ENCODE measurements around the gene GALNT16. TPM values are rescaled to one million over a fixed set of nuclear protein-coding genes. Genes with fewer than 3 reads are reported as not detected.
"Not testable (repeated sequence)": the region's sequence is repeated elsewhere in the genome, so short reads cannot be mapped to it uniquely, and the experiment has no call there.

GALNT16 gene
- total RNA-seq (2014; rRNA removed; shearing (Covaris generic); ENCODE audit: low replicate concordance), result not detected in 2 replicates

DNA sequence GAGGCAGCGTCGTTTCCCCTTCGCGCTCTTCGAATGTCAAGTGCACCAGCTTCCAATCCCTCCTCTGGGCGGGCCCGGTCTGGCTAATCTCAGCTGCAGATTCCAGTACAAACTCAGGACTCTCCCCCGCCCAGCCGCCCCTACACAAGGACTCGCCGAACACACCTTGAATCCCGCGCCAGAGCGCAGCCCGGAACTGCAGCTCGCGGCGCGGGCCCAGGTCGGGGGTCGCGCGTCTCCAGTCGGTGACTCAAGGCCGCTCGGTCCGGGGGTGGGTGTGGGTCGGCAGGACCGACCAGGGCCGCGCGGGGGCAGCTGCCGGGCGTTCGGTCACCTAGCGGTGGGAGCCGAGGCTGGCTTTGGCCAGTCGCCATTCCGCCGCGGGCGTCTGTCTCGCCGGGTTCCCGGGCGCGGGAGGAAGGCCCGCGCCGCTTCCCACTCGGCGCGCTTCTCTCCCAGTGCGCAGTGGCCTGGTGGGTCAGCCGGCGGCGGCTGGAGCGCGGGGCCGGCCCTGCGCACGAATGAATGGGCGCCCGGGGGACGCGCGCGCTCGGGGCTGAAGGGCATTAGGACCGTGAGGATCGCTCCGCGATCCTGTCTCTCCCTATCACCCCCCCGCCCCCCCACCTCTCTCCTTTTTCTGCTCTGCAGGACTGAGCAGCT is at the start of gene GALNT16:
TSS of gene GALNT16 (plus strand) at position 632 of the 663 bp plus-strand sequence. CDS start 133 bp downstream, outside the sequence.
- peak; percentile 8 for DNase-seq (ENCODE audit: low read depth)
- in situ Hi-C loops (cut with HindIII; ENCODE audit: low pct_unique_long_range_greater_than_20kb, low sequenced_read_pairs), result no loop called here

DNA sequence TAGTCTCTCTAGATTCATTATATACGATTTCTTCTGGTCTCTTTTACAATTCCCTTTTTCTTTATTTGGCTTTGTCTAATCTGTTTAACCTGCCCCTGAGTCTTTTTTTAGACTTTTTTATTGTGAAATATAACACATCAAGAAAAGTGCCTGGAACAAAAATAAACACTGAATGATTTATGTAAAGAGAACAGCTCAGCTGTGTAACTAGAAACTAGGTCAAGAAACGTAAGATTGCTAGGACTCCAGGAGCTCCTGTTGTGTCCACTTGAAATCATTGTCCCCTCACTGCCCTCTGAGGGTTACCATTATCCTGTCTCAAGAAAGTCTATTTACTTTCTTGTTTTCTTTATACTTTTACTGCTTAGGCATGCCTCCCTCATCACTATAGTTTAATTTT is 45.6 kb upstream of the GALNT16 start:
- in situ Hi-C loops (cut with HindIII; ENCODE audit: low pct_unique_long_range_greater_than_20kb, low sequenced_read_pairs), result no loop called here
- no peak for DNase-seq (ENCODE audit: low read depth)

DNA sequence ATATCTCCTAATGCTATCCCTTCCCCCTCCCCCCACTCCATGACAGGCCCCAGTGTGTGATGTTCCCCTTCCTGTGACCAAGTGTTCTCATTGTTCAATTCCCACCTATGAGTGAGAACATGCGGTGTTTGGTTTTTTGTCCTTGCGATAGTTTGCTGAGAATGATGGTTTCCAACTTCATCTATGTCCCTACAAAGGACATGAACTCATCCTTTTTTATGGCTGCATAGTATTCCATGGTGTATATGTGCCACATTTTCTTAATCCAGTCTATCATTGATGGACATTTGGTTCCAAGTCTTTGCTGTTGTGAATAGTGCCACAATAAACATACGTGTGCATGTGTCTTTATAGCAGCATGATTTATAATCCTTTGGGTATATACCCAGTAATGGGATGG is 42.3 kb upstream of the GALNT16 start:
- in situ Hi-C loops (cut with HindIII; ENCODE audit: low pct_unique_long_range_greater_than_20kb, low sequenced_read_pairs); DNase-seq (ENCODE audit: low read depth): not testable (repeated sequence)

DNA sequence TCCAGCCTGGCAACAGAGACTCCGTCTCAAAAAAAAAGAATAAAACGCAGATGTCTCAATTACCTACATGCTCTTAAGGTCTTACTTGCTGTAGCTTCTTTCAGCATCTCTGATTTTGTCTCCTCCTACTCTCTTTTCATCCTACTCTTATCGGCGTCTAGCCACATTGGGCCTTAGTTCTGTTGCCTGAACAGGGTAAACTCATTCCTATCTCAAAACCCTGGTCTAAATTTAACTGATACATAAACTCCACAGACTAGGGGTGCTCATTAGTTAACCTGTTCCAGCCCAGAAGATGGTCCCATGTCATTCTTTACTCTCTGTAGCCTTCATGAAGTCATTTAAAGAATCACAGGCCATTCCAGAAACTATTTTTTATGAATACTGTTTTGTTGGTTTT is 35.0 kb upstream of the GALNT16 start:
- no peak for DNase-seq (ENCODE audit: low read depth)
- in situ Hi-C loops (cut with HindIII; ENCODE audit: low pct_unique_long_range_greater_than_20kb, low sequenced_read_pairs), result no loop called here

DNA sequence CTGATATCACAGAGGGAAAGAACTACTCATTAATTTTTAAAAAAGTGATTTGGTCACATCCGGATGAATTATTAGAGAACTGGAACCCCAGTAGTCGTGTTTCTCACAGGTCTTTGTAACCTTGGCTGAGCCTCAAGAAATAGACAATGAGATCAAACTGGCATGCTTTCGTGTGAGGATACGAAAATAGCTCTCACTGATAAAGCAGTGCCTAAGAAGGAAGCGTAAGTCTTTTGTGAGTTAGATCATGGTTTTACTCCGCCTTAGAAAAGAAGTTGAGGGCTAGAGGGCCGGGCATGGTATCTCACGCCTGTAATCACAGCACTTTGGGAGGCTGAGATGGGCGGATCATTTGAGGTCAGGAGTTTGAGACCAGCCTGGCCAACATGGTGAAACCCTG is 33.8 kb upstream of the GALNT16 start:
- in situ Hi-C loops (cut with HindIII; ENCODE audit: low pct_unique_long_range_greater_than_20kb, low sequenced_read_pairs), result no loop called here

DNA sequence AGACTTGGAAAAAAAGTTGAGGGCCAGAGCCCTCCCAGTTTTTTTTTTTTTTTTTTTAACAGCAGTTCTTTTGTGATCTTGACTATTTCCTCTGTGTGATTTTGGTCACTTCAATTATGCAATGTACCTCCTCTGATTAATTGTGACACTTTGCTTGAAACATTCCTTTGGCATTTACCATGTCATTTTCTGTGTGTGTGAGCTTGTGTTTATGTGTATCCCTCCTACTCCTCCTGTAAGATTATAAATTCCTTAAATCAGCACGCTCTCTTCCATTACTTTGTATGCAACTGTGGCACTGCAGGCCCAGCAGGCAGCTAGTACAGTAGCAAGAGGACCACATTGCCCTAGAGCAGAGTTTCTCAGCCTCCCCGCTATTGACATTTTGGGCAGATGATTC is 33.2 kb upstream of the GALNT16 start:
- in situ Hi-C loops (cut with HindIII; ENCODE audit: low pct_unique_long_range_greater_than_20kb, low sequenced_read_pairs), result no loop called here
- no peak for DNase-seq (ENCODE audit: low read depth)

More for the DNA sequence above, 33.8 kb upstream of the GALNT16 start:
- DNase-seq (ENCODE audit: low read depth), result no peak

DNA sequence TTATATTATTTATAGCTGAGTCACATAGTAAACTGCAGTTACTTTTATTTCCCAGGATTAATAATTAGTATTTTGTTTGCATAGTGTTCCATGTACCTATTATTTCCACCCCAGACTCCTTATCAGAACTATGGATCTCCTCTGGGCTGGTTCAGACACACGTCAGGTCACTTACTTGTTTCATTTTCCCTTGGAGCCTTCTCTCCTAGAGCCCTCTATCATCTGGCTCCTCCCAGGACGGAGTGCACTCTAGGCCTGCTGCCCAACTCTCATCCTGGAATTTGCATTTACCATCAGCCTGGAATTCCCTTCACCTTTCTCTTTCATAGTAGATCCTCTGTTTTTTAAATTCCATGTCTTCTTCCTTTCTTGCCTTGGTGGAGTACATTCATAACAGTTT is 28.5 kb upstream of the GALNT16 start:
- in situ Hi-C loops (cut with HindIII; ENCODE audit: low pct_unique_long_range_greater_than_20kb, low sequenced_read_pairs), result no loop called here
- no peak for DNase-seq (ENCODE audit: low read depth)

DNA sequence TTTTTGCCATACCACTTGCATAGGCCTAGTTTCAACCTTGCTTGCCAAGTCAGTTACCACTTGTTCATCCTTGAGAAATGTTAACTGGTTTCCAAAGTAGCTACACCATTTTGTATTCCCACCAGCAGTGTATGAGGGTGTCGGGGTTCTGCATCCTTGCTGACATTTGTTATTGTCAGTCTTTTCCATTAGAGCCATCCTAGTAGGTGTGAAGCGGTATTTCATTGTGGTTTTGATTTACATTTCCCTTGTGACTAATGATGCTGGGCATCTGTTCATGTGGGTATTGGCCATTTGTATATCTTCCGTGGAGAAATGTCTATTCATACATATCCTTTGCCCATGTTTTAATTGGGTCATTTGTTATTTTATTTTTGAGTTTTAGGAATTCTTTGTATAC is 27.6 kb upstream of the GALNT16 start:
- in situ Hi-C loops (cut with HindIII; ENCODE audit: low pct_unique_long_range_greater_than_20kb, low sequenced_read_pairs), result no loop called here
- DNase-seq (ENCODE audit: low read depth), result no peak

DNA sequence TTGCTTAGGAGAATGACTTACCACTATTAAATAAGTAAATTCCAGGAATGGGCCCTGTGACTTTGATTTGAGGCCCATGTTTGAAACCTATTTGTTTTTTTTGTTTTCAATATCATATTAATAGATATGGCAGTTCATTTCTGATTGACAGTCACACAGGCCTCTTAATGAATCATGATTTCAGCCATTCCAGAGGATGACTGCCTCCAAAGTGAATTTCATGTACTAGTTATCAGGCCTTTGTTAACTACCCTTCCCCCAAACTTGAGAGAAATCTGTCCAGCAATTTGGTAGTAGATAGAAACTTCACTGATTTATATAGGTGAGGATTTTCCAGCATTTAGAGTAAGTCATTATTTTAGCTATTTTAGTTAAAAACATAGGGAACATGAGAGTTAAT is 25.9 kb upstream of the GALNT16 start:
- in situ Hi-C loops (cut with HindIII; ENCODE audit: low pct_unique_long_range_greater_than_20kb, low sequenced_read_pairs), result no loop called here
- DNase-seq (ENCODE audit: low read depth), result no peak

DNA sequence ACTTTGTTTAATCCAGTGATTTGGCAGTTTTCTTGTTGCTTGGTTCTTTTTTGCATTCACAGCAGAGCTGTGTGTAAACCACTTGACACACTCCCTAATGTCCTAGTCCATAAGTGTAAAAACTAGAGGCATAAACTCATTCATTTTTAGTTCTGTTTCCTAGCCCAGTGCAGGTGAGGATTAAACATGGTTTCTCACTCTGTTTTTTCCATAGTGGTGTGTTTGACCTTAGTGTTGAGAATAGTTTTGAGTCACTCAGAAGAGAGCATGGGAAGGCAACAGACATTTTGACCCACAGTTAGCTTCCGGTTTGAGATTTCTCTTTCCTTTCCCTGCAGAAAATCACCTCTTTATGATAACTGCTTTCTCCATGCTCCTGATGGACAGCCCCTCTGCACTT is 24.2 kb upstream of the GALNT16 start:
- in situ Hi-C loops (cut with HindIII; ENCODE audit: low pct_unique_long_range_greater_than_20kb, low sequenced_read_pairs), result no loop called here
- no peak for DNase-seq (ENCODE audit: low read depth)

DNA sequence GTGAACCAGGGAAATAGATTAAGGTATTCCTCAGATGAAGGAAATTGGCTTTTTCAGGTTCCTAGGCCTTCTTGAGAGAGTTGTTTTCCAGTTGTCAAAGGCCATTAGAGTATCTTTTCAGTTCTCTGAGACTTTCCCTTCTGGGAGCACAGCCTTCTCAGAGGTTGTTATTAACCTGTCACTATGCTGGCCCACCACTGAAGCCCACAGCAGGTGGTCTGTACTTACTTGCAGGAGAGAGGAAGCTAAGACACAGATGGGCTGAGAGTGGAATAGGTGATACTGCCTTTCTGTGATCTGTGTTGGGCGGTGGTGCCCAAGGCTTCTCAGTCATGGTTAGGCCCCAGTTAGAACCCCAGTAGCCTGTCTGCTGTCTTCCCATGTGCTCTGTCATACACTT is 22.8 kb upstream of the GALNT16 start:
- no peak for DNase-seq (ENCODE audit: low read depth)
- in situ Hi-C loops (cut with HindIII; ENCODE audit: low pct_unique_long_range_greater_than_20kb, low sequenced_read_pairs), result no loop called here

DNA sequence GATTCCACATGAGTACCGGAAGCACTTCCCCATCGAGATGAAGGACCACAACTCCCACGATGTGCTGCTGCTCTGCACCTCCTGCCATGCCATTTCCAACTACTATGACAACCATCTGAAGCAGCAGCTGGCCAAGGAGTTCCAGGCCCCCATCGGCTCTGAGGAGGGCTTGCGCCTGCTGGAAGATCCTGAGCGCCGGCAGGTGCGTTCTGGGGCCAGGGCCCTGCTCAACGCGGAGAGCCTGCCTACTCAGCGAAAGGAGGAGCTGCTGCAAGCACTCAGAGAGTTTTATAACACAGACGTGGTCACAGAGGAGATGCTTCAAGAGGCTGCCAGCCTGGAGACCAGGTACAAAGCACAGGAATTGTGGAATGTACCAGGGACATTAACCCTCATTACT is 22.4 kb upstream of the GALNT16 start:
- in situ Hi-C loops (cut with HindIII; ENCODE audit: low pct_unique_long_range_greater_than_20kb, low sequenced_read_pairs), result no loop called here
- DNase-seq (ENCODE audit: low read depth), result no peak

DNA sequence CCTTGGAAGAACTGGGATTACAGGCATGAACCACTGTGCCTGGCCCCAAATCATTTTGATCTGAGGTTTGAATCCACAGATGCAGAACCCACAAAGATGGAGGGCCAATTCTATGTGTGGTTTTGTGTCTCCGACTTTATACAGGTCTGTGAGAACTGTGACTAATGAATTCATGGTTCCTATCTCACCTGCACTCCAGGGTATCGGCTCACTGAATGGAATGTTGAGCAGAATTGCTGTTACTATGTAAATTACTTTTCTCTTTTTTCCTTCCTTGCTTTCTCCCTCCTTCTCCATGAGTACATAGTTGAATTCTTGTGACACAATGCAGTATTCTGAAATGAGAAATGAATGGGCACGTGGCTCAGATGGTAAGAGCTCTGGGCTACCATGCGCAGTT is 21.1 kb upstream of the GALNT16 start:
- in situ Hi-C loops (cut with HindIII; ENCODE audit: low pct_unique_long_range_greater_than_20kb, low sequenced_read_pairs), result no loop called here
- no peak for DNase-seq (ENCODE audit: low read depth)

DNA sequence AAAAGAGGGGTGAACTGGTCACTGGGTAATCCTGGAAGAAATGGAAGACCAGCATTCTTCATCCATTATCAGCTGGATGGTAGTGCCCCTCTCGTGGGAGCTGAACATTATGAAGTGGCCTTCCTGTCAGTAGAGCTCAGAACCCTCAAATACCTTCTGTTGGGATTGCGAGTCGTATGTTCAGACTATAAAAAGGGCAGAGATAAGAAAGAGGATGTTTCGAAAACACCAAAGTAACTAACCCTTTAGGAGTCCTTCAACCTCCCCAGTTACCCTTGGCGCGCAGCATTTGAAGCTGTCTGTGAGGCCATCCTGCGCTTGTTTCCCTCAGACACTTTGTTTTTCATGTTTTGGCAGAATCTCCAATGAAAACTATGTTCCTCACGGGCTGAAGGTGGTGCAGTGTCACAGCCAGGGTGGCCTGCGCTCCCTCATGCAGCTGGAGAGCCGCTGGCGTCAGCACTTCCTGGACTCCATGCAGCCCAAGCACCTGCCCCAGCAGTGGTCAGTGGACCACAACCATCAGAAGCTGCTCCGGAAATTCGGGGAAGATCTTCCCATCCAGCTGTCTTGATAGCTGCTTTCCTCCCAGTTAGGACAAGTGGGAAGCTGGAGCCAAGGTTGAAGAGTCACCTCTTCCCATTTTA is 19.3 kb upstream of the GALNT16 start:
- in situ Hi-C loops (cut with HindIII; ENCODE audit: low pct_unique_long_range_greater_than_20kb, low sequenced_read_pairs), result no loop called here
- DNase-seq (ENCODE audit: low read depth), result no peak

DNA sequence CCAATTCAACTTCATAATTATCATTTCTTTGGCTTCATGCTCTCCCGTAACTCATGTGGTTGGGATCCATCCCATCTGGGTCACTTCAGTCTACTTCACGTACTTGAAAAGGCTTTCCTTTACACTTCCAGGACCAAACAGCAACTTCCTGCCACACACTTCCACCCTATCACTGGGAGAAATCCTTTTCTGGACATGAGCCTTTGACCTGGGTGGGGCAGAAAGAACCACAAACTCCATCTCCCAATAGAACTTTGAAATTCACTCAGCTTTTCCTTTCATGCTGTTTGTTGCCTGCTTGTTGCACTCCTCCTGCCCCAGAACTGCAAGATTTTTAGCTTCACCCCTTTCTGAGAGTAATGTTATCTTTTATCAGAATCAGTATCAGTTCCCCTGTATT is 18.4 kb upstream of the GALNT16 start:
- no peak for DNase-seq (ENCODE audit: low read depth)
- in situ Hi-C loops (cut with HindIII; ENCODE audit: low pct_unique_long_range_greater_than_20kb, low sequenced_read_pairs), result no loop called here

DNA sequence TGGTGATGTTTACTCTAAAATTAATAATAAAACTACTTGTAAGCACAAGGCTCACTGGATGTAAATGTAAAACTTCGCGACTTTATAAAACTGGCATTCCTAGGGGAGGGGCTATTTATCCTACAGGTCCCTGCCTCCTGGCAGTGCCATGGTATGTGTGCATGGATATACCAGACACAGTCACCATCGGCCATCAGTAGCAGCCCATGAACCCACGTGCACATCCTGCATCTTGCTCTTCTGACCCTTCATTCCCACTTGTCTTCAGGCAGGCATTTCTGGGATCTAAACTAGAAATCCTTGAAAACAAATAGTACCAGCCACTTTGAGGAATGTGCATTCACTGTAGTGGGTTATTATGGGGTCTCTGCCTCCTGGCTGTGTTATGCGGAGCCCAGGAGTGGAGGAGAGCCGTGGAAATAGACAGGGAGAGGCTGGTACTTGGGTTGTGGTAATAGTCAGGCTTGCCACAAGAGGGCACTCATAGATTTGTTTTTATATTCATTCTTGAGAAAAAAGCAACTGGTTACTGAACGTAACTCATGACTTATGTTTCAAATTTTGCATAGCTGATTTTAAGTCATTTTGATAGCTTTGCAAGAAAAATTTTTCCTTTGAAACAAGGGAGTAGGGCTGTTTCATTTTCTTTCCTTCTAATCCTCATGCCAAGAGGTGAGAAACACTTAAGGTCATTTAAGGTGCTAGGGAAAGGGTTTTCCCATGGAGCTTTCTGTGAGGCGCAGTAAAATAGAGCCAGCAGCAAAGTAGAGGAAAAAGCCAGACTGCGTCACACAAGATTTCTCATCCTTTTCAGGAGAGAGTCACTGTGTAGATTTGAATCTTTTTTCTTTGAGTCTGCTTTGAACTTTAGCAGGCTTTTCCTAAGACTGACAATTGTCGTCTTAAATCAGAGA is 17.4 kb upstream of the GALNT16 start:
- in situ Hi-C loops (cut with HindIII; ENCODE audit: low pct_unique_long_range_greater_than_20kb, low sequenced_read_pairs), result no loop called here
- DNase-seq (ENCODE audit: low read depth), result peak; percentile 49

DNA sequence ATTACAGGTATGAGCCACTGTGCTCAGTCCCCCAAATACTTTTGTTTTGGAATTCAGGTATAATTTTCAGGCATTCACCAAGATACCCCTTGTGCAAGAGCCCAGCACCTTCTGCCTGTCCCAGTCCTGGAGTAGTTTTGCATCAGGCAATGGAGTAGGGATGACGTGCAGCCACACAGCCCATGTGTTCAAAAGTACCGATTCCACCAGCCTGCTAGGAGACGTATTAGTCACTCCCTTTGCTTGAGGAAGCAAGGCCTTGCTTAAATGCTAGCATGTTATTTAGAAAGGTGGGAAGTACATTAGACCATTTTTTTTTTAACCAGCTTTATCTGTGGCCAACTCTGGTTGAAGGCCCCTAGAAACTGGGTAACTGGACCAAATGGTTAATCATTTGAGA is 15.0 kb upstream of the GALNT16 start:
- in situ Hi-C loops (cut with HindIII; ENCODE audit: low pct_unique_long_range_greater_than_20kb, low sequenced_read_pairs), result no loop called here

DNA sequence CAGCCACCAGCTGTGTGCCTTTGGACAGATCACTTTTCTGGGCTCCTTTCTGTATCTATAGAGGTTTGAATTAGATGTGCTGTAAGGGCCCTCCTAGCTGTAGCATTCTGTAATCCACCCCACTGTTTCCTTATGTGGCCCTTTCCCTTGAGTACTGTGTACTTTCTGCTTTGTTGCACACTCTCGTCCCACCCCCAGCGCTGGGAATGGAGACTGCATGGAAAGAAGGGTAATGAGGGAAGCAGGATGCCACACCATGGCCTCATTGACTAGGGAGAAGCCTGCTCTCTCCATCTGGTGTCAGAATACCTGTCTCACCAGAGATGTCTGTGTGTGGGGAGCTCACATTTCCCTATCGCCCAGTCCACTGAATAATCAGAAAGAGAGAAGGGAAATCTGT is 13.6 kb upstream of the GALNT16 start:
- no peak for DNase-seq (ENCODE audit: low read depth)
- in situ Hi-C loops (cut with HindIII; ENCODE audit: low pct_unique_long_range_greater_than_20kb, low sequenced_read_pairs), result no loop called here

More for the DNA sequence above, 15.0 kb upstream of the GALNT16 start:
- no peak for DNase-seq (ENCODE audit: low read depth)

Measured in Caki2 (cell line).